Breast epithelium (tissue), 4 donors: ENCODE results near the gene NSMCE1. TPM values are rescaled to one million over a fixed set of nuclear protein-coding genes. Genes with fewer than 3 reads are reported as not detected.

Source experiments
- DNase-seq, 2 donors: peaks; one replicate each; pipeline ENCODE4 v3.0.0-alpha.2; 2019; ENCODE audit warnings: low spot score in 2 of 2
- H3K27ac ChIP-seq, 2 donors: fragments of 200-600 bp; sonication (generic) in 1 of 2; one replicate each; pipeline ENCODE4 v1.5.1; 2016 to 2019; ENCODE audit warnings: mild to moderate bottlenecking in 1 of 2
- H3K27me3 ChIP-seq, 2 donors: fragments of 200-600 bp; sonication (generic) in 1 of 2; one replicate each; pipeline versions ENCODE4 v1.5.1 to v1.6.0; 2017 to 2019; ENCODE audit warnings: control low read depth in 1 of 2, mild to moderate bottlenecking in 1 of 2
- H3K36me3 ChIP-seq: fragments of 200-600 bp; one replicate; pipeline ENCODE4 v1.5.1; 2019
- H3K4me1 ChIP-seq, 2 donors: fragments of 200-600 bp; sonication (generic); one replicate each; pipeline ENCODE4 v1.5.1; 2016 to 2019; ENCODE audit warnings: control low read depth in 1 of 2
- H3K4me3 ChIP-seq, 3 donors: fragments of 200-600 bp; sonication (generic); 1 replicate in 2 of 3; 2 replicates in 1 of 3; pipeline ENCODE4 v1.5.1; 2016 to 2019; ENCODE audit warnings: mild to moderate bottlenecking in 3 of 3, moderate library complexity in 2 of 3
- H3K9me3 ChIP-seq, 2 donors: fragments of 200-600 bp; sonication (generic) in 1 of 2; one replicate each; pipeline ENCODE4 v1.5.1; 2016 to 2019; ENCODE audit warnings: control low read depth in 1 of 2
- POLR2A ChIP-seq: fragments of 450-650 bp; IDR thresholded peaks from one replicate; pipeline ENCODE4 v1.6.1; 2016; ENCODE audit warnings: antibody characterized with exemption, mild to moderate bottlenecking, moderate library complexity
- POLR2AphosphoS5 ChIP-seq, 3 donors: sonication (generic); formaldehyde crosslinking; IDR thresholded peaks; one replicate each; pipeline ENCODE4 v1.6.1; 2017; ENCODE audit warnings: antibody characterized with exemption in 3 of 3
- intact Hi-C: fragments of 100-400 bp; cut with DNase I; formaldehyde crosslinking; loops from one replicate; pipeline ENCODE4 v1.15.1; 2023; ENCODE audit warnings: low total_unique reads
- total RNA-seq, 3 donors: library from RNA; depleted of rRNA; stranded (reverse); fragments of >200 nt; gene quantifications; one replicate each; pipeline ENCODE4 v1.1.0, GENCODE V29; 2016
- TF ChIP-seq, protein P1 (sequence below), 3 donors: fragments of 450-650 bp; IDR thresholded peaks; one replicate each; pipeline ENCODE4 v1.5.1; 2016 to 2017; ENCODE audit warnings: antibody characterized with exemption in 3 of 3, mild to moderate bottlenecking in 3 of 3, moderate library complexity in 3 of 3

Gene NSMCE1
- total RNA-seq, 3 donors from 2014 or later, result 32.4 to 54.6 (median 51.8) TPM

DNA sequence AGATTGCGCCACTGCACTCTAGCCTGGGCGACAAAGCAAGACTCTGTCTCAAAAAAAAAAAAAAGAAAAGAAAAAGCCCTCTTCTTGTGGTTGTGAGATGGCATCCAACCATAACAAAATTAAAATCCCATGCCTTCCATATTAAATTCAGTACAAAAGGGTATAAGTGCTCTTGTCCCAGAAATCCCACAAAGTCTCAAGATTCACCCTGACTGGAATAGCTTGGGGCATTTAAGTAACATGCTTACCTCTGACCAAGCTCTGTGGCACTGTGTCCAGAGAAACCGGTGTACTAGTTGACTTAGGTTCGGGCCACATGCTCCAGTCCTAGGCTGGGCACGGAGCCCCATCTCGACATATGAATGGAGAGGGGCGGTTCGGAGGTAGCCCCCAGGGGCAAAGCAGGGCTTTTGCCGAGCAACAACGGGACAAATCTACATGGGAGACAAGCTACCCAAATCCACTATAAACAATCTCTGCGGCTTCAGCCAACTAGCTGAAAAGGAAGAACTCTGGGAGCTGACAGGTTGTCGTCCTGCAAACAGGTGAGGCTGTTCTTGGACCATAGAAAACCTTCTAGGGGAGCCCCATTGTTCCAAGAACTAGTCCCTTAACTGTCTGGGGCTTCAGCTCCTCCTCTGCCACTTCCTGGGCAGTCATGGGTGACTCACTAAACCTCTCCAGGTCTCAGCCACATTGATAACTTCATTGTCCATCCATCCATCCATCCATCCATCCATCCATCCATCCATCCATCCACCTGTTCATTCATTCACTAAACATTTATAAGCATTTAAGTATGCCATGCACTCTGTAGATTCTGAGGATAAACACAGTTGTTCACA is 34.9 kb upstream of the NSMCE1 start:
- H3K27me3 ChIP-seq, result no peaks in the 10 kb centered on the region
- intact Hi-C loops, result no loop called here

DNA sequence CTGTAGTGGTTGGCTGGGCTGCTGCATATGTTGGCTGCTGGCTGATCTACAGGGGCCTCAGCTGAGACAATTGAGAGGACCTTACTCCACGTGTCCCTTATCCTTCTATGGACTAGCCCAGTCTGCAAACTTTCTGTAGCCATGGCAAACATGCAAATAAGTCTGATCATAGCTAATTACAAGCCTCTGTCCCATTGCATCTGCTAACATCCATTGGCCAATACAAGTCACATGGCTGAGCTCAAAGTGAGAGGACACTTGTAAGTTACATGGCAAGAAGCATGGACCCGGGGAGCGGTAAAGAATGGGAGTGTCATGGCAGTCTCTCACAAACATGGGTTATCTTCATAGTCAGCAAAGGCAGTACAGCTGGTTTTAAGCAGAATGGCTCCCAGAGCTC is 33.6 kb upstream of the NSMCE1 start:
- Histone ChIP-seq H3K36me3 (no peaks in the 10 kb centered on the region), H3K27ac (peak overlapping the region in 1 of 2 donors; percentile 75), H3K4me1 (no peaks in the 10 kb centered on the region), H3K27me3 (no peaks in the 10 kb centered on the region), H3K9me3 (no peaks in the 10 kb centered on the region), H3K4me3 (no peak overlapping the region)
- no peak for TF ChIP-seq POLR2A
- no peak for DNase-seq
- intact Hi-C loops, result no loop called here

More for the DNA sequence above, 34.9 kb upstream of the NSMCE1 start:
- DNase-seq, result peak in 1 of 2 donors; percentile 74
- H3K4me1 ChIP-seq, result no peaks in the 10 kb centered on the region
- no peaks in the 10 kb centered on the region for H3K36me3 ChIP-seq
- TF ChIP-seq POLR2AphosphoS5 (IDR thresholded peaks at IDR 0.05) (no peak), POLR2A (no peak)
- TF ChIP-seq, protein P1, sequence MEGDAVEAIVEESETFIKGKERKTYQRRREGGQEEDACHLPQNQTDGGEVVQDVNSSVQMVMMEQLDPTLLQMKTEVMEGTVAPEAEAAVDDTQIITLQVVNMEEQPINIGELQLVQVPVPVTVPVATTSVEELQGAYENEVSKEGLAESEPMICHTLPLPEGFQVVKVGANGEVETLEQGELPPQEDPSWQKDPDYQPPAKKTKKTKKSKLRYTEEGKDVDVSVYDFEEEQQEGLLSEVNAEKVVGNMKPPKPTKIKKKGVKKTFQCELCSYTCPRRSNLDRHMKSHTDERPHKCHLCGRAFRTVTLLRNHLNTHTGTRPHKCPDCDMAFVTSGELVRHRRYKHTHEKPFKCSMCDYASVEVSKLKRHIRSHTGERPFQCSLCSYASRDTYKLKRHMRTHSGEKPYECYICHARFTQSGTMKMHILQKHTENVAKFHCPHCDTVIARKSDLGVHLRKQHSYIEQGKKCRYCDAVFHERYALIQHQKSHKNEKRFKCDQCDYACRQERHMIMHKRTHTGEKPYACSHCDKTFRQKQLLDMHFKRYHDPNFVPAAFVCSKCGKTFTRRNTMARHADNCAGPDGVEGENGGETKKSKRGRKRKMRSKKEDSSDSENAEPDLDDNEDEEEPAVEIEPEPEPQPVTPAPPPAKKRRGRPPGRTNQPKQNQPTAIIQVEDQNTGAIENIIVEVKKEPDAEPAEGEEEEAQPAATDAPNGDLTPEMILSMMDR (IDR thresholded peaks at IDR 0.05), result no peak
- peak overlapping the region; percentile 75 to 83 for H3K27ac ChIP-seq
- H3K4me3 ChIP-seq, result no peak overlapping the region
- H3K9me3 ChIP-seq, result no peaks in the 10 kb centered on the region

DNA sequence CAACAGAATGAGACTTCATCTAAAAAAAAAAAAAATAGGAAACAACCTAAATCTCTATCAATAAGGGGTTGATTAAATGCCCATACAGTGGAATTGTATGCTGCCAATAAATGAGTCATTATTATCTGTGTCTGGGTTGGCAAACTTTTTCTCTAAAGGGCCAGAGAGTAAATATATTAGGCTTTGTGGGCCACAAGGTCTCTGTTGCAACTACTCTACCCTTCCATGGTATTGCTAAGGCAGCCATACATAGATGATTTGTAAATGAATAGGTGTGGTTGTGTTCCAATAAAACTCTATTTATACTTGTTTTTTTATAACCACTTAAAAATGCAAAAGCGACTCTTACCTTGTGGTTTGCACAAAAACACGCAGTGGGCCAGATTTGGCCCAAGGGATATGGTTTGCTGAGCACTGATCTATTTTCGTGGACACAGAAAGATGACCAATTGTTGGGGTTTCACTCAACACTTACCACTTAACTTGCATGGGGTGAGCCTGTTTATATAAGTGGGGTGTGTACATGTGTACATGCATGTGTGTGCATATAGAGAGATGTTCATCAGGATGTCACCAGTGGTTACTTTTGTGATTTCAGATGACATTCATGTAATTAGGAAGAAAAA is 32.8 kb upstream of the NSMCE1 start:
- Histone ChIP-seq H3K9me3 (no peaks in the 10 kb centered on the region), H3K27ac (no peak overlapping the region), H3K27me3 (no peaks in the 10 kb centered on the region), H3K4me1 (no peaks in the 10 kb centered on the region), H3K4me3 (no peak overlapping the region), H3K36me3 (no peaks in the 10 kb centered on the region)
- no peak for TF ChIP-seq POLR2A
- TF ChIP-seq, protein P1 (IDR thresholded peaks at IDR 0.05), result no peak
- TF ChIP-seq POLR2AphosphoS5 (IDR thresholded peaks at IDR 0.05), result no peak
- intact Hi-C loops, result no loop called here
- DNase-seq, result no peak

DNA sequence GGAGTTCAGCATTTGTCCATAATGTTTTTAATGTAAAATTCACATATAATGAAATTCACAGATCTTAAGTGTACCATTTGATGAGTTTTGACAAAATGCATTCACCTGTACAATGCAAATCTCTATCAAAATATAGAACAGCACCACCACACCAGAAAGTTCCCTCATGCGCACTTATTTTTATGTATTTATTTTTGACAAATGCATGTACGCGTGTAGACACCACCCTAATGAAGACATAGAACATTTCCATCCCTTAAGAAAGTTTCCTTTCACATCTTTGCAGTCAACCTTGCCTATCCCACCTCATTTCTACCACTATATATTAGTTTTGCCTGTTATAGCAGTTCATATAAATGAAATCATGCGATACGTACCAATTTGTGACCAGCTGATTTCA is 29.6 kb upstream of the NSMCE1 start:
- Histone ChIP-seq H3K9me3 (no peaks in the 10 kb centered on the region), H3K36me3 (no peaks in the 10 kb centered on the region), H3K4me1 (no peaks in the 10 kb centered on the region), H3K27ac (no peak overlapping the region), H3K4me3 (no peak overlapping the region), H3K27me3 (no peaks in the 10 kb centered on the region)
- no peak for DNase-seq
- intact Hi-C loops, result no loop called here
- TF ChIP-seq, protein P1 (IDR thresholded peaks at IDR 0.05), result no peak
- TF ChIP-seq POLR2AphosphoS5 (IDR thresholded peaks at IDR 0.05) (no peak), POLR2A (no peak)

DNA sequence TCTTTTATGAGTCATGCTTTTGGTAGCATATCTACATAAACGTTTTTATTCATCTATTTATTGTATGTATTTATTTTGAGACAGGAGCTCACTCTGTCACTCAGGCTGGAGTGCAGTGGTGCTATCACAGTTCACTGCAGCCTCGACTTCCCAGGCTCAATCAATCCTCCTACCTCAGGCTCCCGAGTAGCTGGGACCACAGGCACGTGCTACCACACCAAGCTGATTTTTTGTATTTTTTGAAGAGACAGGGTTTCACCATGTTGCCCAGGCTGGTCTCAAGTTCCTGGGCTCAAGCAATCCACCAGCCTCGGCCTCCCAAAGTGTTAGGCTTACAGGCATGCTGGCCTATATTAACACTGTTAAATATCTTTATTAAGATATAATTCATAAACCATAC is 24.8 kb upstream of the NSMCE1 start:
- no peak overlapping the region for H3K4me3 ChIP-seq
- H3K36me3 ChIP-seq, result no peaks in the 10 kb centered on the region
- TF ChIP-seq POLR2A (no peak), POLR2AphosphoS5 (IDR thresholded peaks at IDR 0.05) (no peak)
- TF ChIP-seq, protein P1 (IDR thresholded peaks at IDR 0.05), result no peak
- intact Hi-C loops, result no loop called here
- no peaks in the 10 kb centered on the region for H3K4me1 ChIP-seq
- no peaks in the 10 kb centered on the region for H3K27me3 ChIP-seq
- no peak for DNase-seq
- H3K27ac ChIP-seq, result no peak overlapping the region
- H3K9me3 ChIP-seq, result no peaks in the 10 kb centered on the region
